Right lobe of liver (tissue), 4 donors: ENCODE data around the gene ANAPC13.

Experiments used
- POLR2A ChIP-seq: fragments of 450-650 bp; IDR thresholded peaks from one replicate; pipeline ENCODE4 v1.6.1; 2017; ENCODE audit warnings: antibody characterized with exemption, mild to moderate bottlenecking
- TF ChIP-seq, protein P1 (sequence below), 4 donors: fragments of 200-600 bp in 3 of 4; fragments of 450-650 bp in 1 of 4; IDR thresholded peaks; one replicate each; pipeline versions ENCODE4 v1.5.1 to v1.8.0; 2016 to 2022; ENCODE audit warnings: antibody characterized with exemption in 4 of 4, mild to moderate bottlenecking in 2 of 4
- donor health status: DM: no; HTN: no; CAD: no.
- donor health status: DM: no; HTN: no; CAD: no.
- donor health status: DM: no; HTN: yes; CAD: no.

DNA sequence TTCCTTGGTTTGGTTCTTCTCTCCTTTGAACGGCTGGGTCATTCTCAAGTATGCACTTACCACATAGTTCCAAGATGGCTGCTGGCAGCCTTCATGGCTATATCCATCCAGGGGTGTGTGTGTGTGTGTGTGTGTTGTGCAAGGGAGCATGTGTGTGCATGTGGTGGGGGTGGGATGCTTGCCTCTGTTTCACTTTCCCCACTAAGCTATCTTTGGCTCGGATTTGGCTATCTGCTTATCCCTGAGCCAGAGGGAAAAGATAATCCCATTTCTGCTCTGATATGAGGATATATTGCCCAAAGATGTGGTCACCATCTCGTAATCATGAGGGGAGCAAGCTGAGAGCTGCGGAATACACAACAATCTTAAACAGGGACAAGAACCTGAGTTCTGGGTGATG, 26.2 kb downstream of the ANAPC13 start:
- TF ChIP-seq, protein P1, sequence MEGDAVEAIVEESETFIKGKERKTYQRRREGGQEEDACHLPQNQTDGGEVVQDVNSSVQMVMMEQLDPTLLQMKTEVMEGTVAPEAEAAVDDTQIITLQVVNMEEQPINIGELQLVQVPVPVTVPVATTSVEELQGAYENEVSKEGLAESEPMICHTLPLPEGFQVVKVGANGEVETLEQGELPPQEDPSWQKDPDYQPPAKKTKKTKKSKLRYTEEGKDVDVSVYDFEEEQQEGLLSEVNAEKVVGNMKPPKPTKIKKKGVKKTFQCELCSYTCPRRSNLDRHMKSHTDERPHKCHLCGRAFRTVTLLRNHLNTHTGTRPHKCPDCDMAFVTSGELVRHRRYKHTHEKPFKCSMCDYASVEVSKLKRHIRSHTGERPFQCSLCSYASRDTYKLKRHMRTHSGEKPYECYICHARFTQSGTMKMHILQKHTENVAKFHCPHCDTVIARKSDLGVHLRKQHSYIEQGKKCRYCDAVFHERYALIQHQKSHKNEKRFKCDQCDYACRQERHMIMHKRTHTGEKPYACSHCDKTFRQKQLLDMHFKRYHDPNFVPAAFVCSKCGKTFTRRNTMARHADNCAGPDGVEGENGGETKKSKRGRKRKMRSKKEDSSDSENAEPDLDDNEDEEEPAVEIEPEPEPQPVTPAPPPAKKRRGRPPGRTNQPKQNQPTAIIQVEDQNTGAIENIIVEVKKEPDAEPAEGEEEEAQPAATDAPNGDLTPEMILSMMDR (IDR thresholded peaks at IDR 0.05): no peak
- TF ChIP-seq POLR2A: no peak
